ENCODE data around the gene ZNF169. TPM values are rescaled to one million over a fixed set of nuclear protein-coding genes. Genes with fewer than 3 reads are reported as not detected.
"Not testable (repeated sequence)": the region's sequence is repeated elsewhere in the genome, so short reads cannot be mapped to it uniquely, and the experiment has no call there.

The ZNF169 gene
- total RNA-seq, 4 donors from 2014 or later = 8.9 to 27.3 (median 13.8) TPM

DNA sequence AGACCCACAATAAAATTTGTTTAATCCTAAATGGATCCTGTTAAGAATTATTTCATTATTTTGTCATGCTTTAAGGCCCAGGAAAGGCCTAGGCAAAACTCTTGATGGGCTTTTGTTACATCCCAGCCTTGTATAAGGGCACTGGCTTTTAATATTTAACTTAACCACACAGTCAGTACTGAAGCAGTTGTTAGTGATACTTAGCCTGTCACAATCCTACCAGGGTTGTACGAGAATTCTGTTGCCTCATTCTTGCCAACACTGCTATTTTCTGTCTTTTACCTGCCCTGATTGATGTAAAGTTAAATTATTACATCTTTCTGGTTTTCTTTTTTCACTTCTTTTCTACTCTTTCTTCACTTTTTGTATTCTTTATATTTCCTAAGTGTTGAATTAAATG lies 10.9 kb downstream of the ZNF169 start:
- Histone ChIP-seq H3K9me3 (no peaks in the 10 kb centered on the region), H3K4me1 (no peaks in the 10 kb centered on the region), H3K27me3 (no peaks in the 10 kb centered on the region), H3K4me3 (replicated peaks in 1 of 3) (no peak overlapping the region), H3K27ac (no peak overlapping the region), H3K36me3 (no peaks in the 10 kb centered on the region)
- intact Hi-C loops (cut with DNase I) = no loop called here
- 95 to 100% methylated on average over 1 of the region's 1 CpG for WGBS, 2 donors
- TF ChIP-seq, protein P1, sequence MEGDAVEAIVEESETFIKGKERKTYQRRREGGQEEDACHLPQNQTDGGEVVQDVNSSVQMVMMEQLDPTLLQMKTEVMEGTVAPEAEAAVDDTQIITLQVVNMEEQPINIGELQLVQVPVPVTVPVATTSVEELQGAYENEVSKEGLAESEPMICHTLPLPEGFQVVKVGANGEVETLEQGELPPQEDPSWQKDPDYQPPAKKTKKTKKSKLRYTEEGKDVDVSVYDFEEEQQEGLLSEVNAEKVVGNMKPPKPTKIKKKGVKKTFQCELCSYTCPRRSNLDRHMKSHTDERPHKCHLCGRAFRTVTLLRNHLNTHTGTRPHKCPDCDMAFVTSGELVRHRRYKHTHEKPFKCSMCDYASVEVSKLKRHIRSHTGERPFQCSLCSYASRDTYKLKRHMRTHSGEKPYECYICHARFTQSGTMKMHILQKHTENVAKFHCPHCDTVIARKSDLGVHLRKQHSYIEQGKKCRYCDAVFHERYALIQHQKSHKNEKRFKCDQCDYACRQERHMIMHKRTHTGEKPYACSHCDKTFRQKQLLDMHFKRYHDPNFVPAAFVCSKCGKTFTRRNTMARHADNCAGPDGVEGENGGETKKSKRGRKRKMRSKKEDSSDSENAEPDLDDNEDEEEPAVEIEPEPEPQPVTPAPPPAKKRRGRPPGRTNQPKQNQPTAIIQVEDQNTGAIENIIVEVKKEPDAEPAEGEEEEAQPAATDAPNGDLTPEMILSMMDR (IDR thresholded peaks at IDR 0.05) = no peak
- no peak for DNase-seq

GRCh38 chr9:94277029-94277428 lies 17.9 kb downstream of the ZNF169 start:
- intact Hi-C loops (cut with DNase I); H3K27ac ChIP-seq; H3K27me3 ChIP-seq; H3K4me1 ChIP-seq; H3K36me3 ChIP-seq; H3K4me3 ChIP-seq (replicated peaks in 1 of 3); H3K9me3 ChIP-seq; DNase-seq: not testable (repeated sequence)
- WGBS, 2 donors = 97 to 98% methylated on average over 4 of the region's 4 CpGs

DNA sequence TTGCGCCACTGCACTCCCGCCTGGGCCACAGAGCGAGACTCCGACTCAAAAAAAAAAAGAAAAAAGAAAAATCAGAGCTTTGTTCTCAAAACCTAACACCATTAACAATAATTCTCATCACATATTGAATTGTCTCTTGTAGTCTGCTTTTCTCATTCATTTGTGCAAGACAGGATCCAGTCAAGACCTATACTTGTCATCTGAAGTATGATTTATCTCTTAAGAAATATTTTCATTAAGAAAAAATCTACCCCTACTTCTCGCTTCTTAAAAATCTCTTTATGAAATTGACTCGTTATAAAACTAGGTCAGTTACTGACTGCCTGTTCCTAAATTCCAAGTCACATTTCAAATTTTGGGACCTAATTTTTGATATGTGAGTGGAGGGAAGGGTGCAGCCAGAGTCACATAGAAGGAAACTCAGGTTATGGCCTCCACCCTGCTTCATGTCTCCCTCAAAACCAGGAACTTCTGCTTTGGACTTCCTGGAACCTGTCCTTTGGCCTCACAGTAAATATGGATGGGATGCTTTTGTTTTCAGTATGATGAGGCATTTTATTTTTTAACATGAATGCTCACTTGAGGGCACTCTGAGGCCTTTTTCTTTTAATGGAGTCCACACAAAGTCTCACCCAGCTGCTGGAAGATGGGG lies 18.9 kb downstream of the ZNF169 start:
- Histone ChIP-seq H3K27ac (no peak overlapping the region), H3K9me3 (no peaks in the 10 kb centered on the region), H3K4me3 (replicated peaks in 1 of 3) (no peak overlapping the region), H3K4me1 (no peaks in the 10 kb centered on the region), H3K36me3 (peaks cover 3 to 4% of the 10 kb centered on the region in 2 donors), H3K27me3 (no peaks in the 10 kb centered on the region)
- DNase-seq = no peak
- TF ChIP-seq, protein P1 (IDR thresholded peaks at IDR 0.05) = no peak
- WGBS, 2 donors = 97 to 98% methylated on average over 6 of the region's 6 CpGs
- intact Hi-C loops (cut with DNase I) = no loop called here

GRCh38 chr9:94280409-94280989 lies 21.4 kb downstream of the ZNF169 start:
- intact Hi-C loops (cut with DNase I) = no loop called here
- H3K27me3 ChIP-seq = no peaks in the 10 kb centered on the region
- WGBS, 2 donors = 98% methylated on average over 9 of the region's 9 CpGs
- no peak overlapping the region for H3K4me3 ChIP-seq (replicated peaks in 1 of 3)
- no peak for DNase-seq
- H3K36me3 ChIP-seq = peaks cover 3 to 4% of the 10 kb centered on the region in 2 donors
- no peak overlapping the region for H3K27ac ChIP-seq
- TF ChIP-seq, protein P1 (IDR thresholded peaks at IDR 0.05) = no peak
- TF ChIP-seq POLR2A (IDR thresholded peaks at IDR 0.05) = no peak
- H3K9me3 ChIP-seq = no peaks in the 10 kb centered on the region
- H3K4me1 ChIP-seq = no peaks in the 10 kb centered on the region

GRCh38 chr9:94281101-94281500 lies 22.0 kb downstream of the ZNF169 start:
- Histone ChIP-seq H3K4me3 (replicated peaks in 1 of 3) (no peak overlapping the region), H3K9me3 (no peaks in the 10 kb centered on the region), H3K27me3 (no peaks in the 10 kb centered on the region), H3K4me1 (no peaks in the 10 kb centered on the region), H3K36me3 (peaks cover 3 to 4% of the 10 kb centered on the region in 2 donors), H3K27ac (no peak overlapping the region)
- intact Hi-C loops (cut with DNase I) = no loop called here
- no peak for TF ChIP-seq POLR2A (IDR thresholded peaks at IDR 0.05)
- TF ChIP-seq, protein P1 (IDR thresholded peaks at IDR 0.05) = no peak
- DNase-seq = no peak
